Neuronal stem cell (in vitro differentiated cells): ENCODE measurements around the gene COG5.

Source experiments
- DNase-seq: peaks from one replicate; pipeline ENCODE4 v3.0.0-alpha.2; 2013; ENCODE audit warnings: low spot score
- H2AFZ ChIP-seq: one replicate; pipeline ENCODE4 v1.6.1; 2013; ENCODE audit warnings: mild to moderate bottlenecking, low read length, inconsistent platforms
- H2AK5ac ChIP-seq: 2 replicates; pipeline ENCODE4 v1.6.1; 2013; ENCODE audit warnings: low read depth, mild to moderate bottlenecking, inconsistent platforms, low read length, moderate library complexity, mixed read lengths
- H2BK120ac ChIP-seq: 2 replicates; pipeline ENCODE4 v1.6.1; 2013; ENCODE audit warnings: low read depth, mild to moderate bottlenecking, inconsistent platforms, low read length, moderate library complexity, mixed read lengths
- H2BK12ac ChIP-seq: one replicate; pipeline ENCODE4 v1.6.1; 2013; ENCODE audit warnings: low read length, inconsistent platforms
- H2BK15ac ChIP-seq: 2 replicates; pipeline ENCODE4 v1.6.1; 2013; ENCODE audit warnings: mild to moderate bottlenecking, low read length, inconsistent platforms, mixed read lengths
- H2BK5ac ChIP-seq: one replicate; pipeline ENCODE4 v1.6.1; 2013; ENCODE audit warnings: inconsistent platforms, mild to moderate bottlenecking, low read length, moderate library complexity
- H3K14ac ChIP-seq: one replicate; pipeline ENCODE4 v1.6.1; 2013; ENCODE audit warnings: low read length, inconsistent platforms
- H3K18ac ChIP-seq: 2 replicates; pipeline ENCODE4 v1.6.1; 2013; ENCODE audit warnings: low read length, inconsistent platforms
- H3K23ac ChIP-seq: 2 replicates; pipeline ENCODE4 v1.6.1; 2013; ENCODE audit warnings: low read depth, mild to moderate bottlenecking, mixed read lengths, low read length, inconsistent platforms; ENCODE audit not compliant: poor library complexity
- H3K27ac ChIP-seq: replicated peaks from 3 replicates; pipeline ENCODE4 v1.5.1; 2013; ENCODE audit warnings: low read length, inconsistent platforms
- H3K27me3 ChIP-seq, 3 experiments: 2 replicates each; pipeline ENCODE4 v1.6.1; 2013; ENCODE audit warnings: low read length in 3 of 3, mild to moderate bottlenecking in 2 of 3, inconsistent platforms in 1 of 3, low read depth in 1 of 3, mixed read lengths in 1 of 3, moderate library complexity in 1 of 3; ENCODE audit not compliant: control insufficient read depth in 3 of 3, insufficient read depth in 3 of 3
- H3K36me3 ChIP-seq, 2 donors: replicated peaks in 1 of 2; 2 replicates each; pipeline ENCODE4 v1.6.1; 2013; ENCODE audit warnings: low read length in 2 of 2; ENCODE audit not compliant: control insufficient read depth in 2 of 2, insufficient read depth in 2 of 2
- H3K4ac ChIP-seq: 2 replicates; pipeline ENCODE4 v1.6.1; 2013; ENCODE audit warnings: inconsistent platforms, mild to moderate bottlenecking, low read length, moderate library complexity
- H3K4me1 ChIP-seq, 2 donors: 1 replicate in 1 of 2; 2 replicates in 1 of 2; pipeline ENCODE4 v1.6.1; 2013; ENCODE audit warnings: low read length in 2 of 2, low read depth in 1 of 2; ENCODE audit not compliant: control insufficient read depth in 2 of 2, insufficient read depth in 1 of 2
- H3K4me2 ChIP-seq: one replicate; pipeline ENCODE4 v1.6.1; 2013; ENCODE audit warnings: mild to moderate bottlenecking, low read length, inconsistent platforms; ENCODE audit not compliant: insufficient read depth, poor library complexity, severe bottlenecking
- H3K4me3 ChIP-seq, 2 donors: 2 replicates each; pipeline ENCODE4 v1.5.1; 2013; ENCODE audit warnings: low read length in 2 of 2, mild to moderate bottlenecking in 2 of 2, inconsistent platforms in 1 of 2, moderate library complexity in 1 of 2
- H3K79me1 ChIP-seq: one replicate; pipeline ENCODE4 v1.6.1; 2013; ENCODE audit warnings: low read depth, mild to moderate bottlenecking, inconsistent platforms, low read length, moderate library complexity
- H3K9ac ChIP-seq: one replicate; pipeline ENCODE4 v1.6.1; 2013; ENCODE audit warnings: mild to moderate bottlenecking, low read depth, low read length, inconsistent platforms; ENCODE audit not compliant: poor library complexity
- H3K9me3 ChIP-seq, 2 donors: replicated peaks in 1 of 2; 2 replicates each; pipeline versions ENCODE3 to v1.6.1; 2013; ENCODE audit warnings: low read length in 2 of 2, mild to moderate bottlenecking in 2 of 2, inconsistent platforms in 1 of 2, low read depth in 1 of 2, mixed read lengths in 1 of 2, moderate library complexity in 1 of 2; ENCODE audit not compliant: control insufficient read depth in 2 of 2, insufficient read depth in 1 of 2
- H4K8ac ChIP-seq: one replicate; pipeline ENCODE4 v1.6.1; 2013; ENCODE audit warnings: low read depth, mild to moderate bottlenecking, inconsistent platforms, low read length, moderate library complexity
- H4K91ac ChIP-seq: one replicate; pipeline ENCODE4 v1.6.1; 2013; ENCODE audit warnings: low read length, low read depth, mild to moderate bottlenecking, inconsistent platforms; ENCODE audit not compliant: poor library complexity
- whole genome bisulfite sequencing, 2 donors: extraction: QIAGEN DNeasy Blood & Tissue Kit; methylation state at CpG; one replicate each; pipeline ENCODE4 v1.1.7; 2013; ENCODE audit warnings: missing lambda C conversion rate in 2 of 2, mixed read lengths in 1 of 2; ENCODE audit not compliant: insufficient read length in 2 of 2, insufficient replicate concordance in 1 of 2; ENCODE audit errors: extremely low coverage in 2 of 2; 5-methylcytosine and 5-hydroxymethylcytosine counted together

COG5 gene

GRCh38 chr7:107387573-107388219, 176.0 kb downstream of the COG5 start:
- Histone ChIP-seq H3K18ac (no peak overlapping the region), H2AFZ (no peak overlapping the region), H2BK12ac (no peak overlapping the region), H3K79me1 (no peaks in the 10 kb centered on the region), H3K4ac (no peak overlapping the region), H3K14ac (no peak overlapping the region), H4K8ac (no peak overlapping the region), H3K27ac (no peak overlapping the region), H2BK120ac (no peak overlapping the region), H3K36me3 (no peaks in the 10 kb centered on the region), H2BK5ac (no peak overlapping the region), H3K4me1 (peaks cover 0 to 14% of the 10 kb centered on the region in 2 donors), H3K4me3 (no peak overlapping the region), H2AK5ac (no peak overlapping the region), H3K23ac (no peak overlapping the region), H4K91ac (no peak overlapping the region), H3K27me3 (no peaks in the 10 kb centered on the region), H3K4me2 (no peak overlapping the region), H3K9me3 (no peaks in the 10 kb centered on the region), H3K9ac (no peak overlapping the region), H2BK15ac (no peak overlapping the region)
- no CpG with 5 or more reads among the region's 6 CpGs for WGBS, 2 donors
- no peak for DNase-seq

GRCh38 chr7:107387128-107387527, 176.6 kb downstream of the COG5 start:
- H4K8ac ChIP-seq = no peak overlapping the region
- peak overlapping the region; percentile 3 for H3K9ac ChIP-seq
- H2BK5ac ChIP-seq = no peak overlapping the region
- no peak overlapping the region for H3K4me2 ChIP-seq
- H3K79me1 ChIP-seq = no peaks in the 10 kb centered on the region
- H3K4me3 ChIP-seq = no peak overlapping the region
- no peak overlapping the region for H2BK120ac ChIP-seq
- no peaks in the 10 kb centered on the region for H3K36me3 ChIP-seq
- H2AFZ ChIP-seq = no peak overlapping the region
- no peak for DNase-seq
- H3K27ac ChIP-seq = no peak overlapping the region
- H3K4ac ChIP-seq = no peak overlapping the region
- no peak overlapping the region for H3K14ac ChIP-seq
- H3K27me3 ChIP-seq = no peaks in the 10 kb centered on the region
- peak overlapping the region; percentile 20 for H2AK5ac ChIP-seq
- peak overlapping the region; percentile 32 for H3K18ac ChIP-seq
- no peak overlapping the region for H4K91ac ChIP-seq
- H3K9me3 ChIP-seq = no peaks in the 10 kb centered on the region
- H2BK12ac ChIP-seq = no peak overlapping the region
- peaks cover 0 to 14% of the 10 kb centered on the region in 2 donors for H3K4me1 ChIP-seq
- no CpG with 5 or more reads among the region's 6 CpGs for WGBS, 2 donors
- no peak overlapping the region for H2BK15ac ChIP-seq
- no peak overlapping the region for H3K23ac ChIP-seq

GRCh38 chr7:107386548-107387102, 177.1 kb downstream of the COG5 start:
- DNase-seq = no peak
- WGBS, 2 donors = no CpG with 5 or more reads among the region's 4 CpGs

GRCh38 chr7:107384025-107384424, 179.7 kb downstream of the COG5 start:
- no peak overlapping the region for H2BK120ac ChIP-seq
- H3K4me2 ChIP-seq = no peak overlapping the region
- no CpG with 5 or more reads among the region's 5 CpGs for WGBS, 2 donors
- H3K14ac ChIP-seq = no peak overlapping the region
- H2AFZ ChIP-seq = no peak overlapping the region
- no peak overlapping the region for H4K8ac ChIP-seq
- H2AK5ac ChIP-seq = no peak overlapping the region
- H3K9ac ChIP-seq = no peak overlapping the region
- no peak overlapping the region for H3K4ac ChIP-seq
- no peak overlapping the region for H3K18ac ChIP-seq
- H3K79me1 ChIP-seq = no peaks in the 10 kb centered on the region
- H2BK12ac ChIP-seq = no peak overlapping the region
- H2BK5ac ChIP-seq = no peak overlapping the region
- no peaks in the 10 kb centered on the region for H3K9me3 ChIP-seq
- no peaks in the 10 kb centered on the region for H3K36me3 ChIP-seq
- DNase-seq = no peak
- peaks cover 0 to 7% of the 10 kb centered on the region in 2 donors for H3K4me1 ChIP-seq
- no peak overlapping the region for H3K23ac ChIP-seq
- H3K27ac ChIP-seq = no peak overlapping the region
- no peak overlapping the region for H2BK15ac ChIP-seq
- H3K4me3 ChIP-seq = no peak overlapping the region
- H4K91ac ChIP-seq = no peak overlapping the region
- H3K27me3 ChIP-seq = no peaks in the 10 kb centered on the region

More at GRCh38 chr7:107386548-107387102, 177.1 kb downstream of the COG5 start:
- Histone ChIP-seq H3K36me3 (no peaks in the 10 kb centered on the region), H4K8ac (no peak overlapping the region), H3K4ac (no peak overlapping the region), H3K4me2 (no peak overlapping the region), H2BK15ac (no peak overlapping the region), H2BK12ac (no peak overlapping the region), H3K14ac (no peak overlapping the region), H3K4me3 (no peak overlapping the region), H3K4me1 (peaks cover 0 to 14% of the 10 kb centered on the region in 2 donors), H2BK5ac (no peak overlapping the region), H4K91ac (no peak overlapping the region), H3K23ac (no peak overlapping the region), H3K79me1 (no peaks in the 10 kb centered on the region), H2BK120ac (no peak overlapping the region), H3K27ac (no peak overlapping the region), H2AFZ (no peak overlapping the region), H2AK5ac (peak overlapping the region; percentile 20), H3K9me3 (no peaks in the 10 kb centered on the region), H3K9ac (no peak overlapping the region), H3K27me3 (no peaks in the 10 kb centered on the region), H3K18ac (no peak overlapping the region)
